Neural cell (in vitro differentiated cells): ENCODE measurements around the gene PLCB1.
"Not testable (repeated sequence)": the region's sequence is repeated elsewhere in the genome, so short reads cannot be mapped to it uniquely, and the experiment has no call there.

Experiments
- EZH2 ChIP-seq: fragments of 200-600, 300-800 bp; shearing (Covaris generic), sonication (generic); IDR thresholded peaks from 2 replicates; pipeline ENCODE4 v1.6.1; 2014; ENCODE audit warnings: antibody characterized with exemption, low read length, borderline replicate concordance, mild to moderate bottlenecking; ENCODE audit not compliant: insufficient read depth, poor library complexity, severe bottlenecking
- MXI1 ChIP-seq: fragments of 450-650 bp; conservative IDR thresholded peaks from 2 replicates; pipeline ENCODE4 v1.6.1; 2014; ENCODE audit warnings: antibody characterized with exemption, mild to moderate bottlenecking; ENCODE audit not compliant: poor library complexity, severe bottlenecking
- POLR2AphosphoS5 ChIP-seq: IDR thresholded peaks from 2 replicates; pipeline ENCODE4 v1.6.1; 2012
- RAD21 ChIP-seq: fragments of 450-650 bp; conservative IDR thresholded peaks from 2 replicates; pipeline ENCODE4 v1.6.1; 2014; ENCODE audit warnings: antibody characterized with exemption, mild to moderate bottlenecking, moderate library complexity
- TAF1 ChIP-seq: IDR thresholded peaks from 2 replicates; pipeline ENCODE4 v1.6.1; 2012; ENCODE audit warnings: low read depth
- TF ChIP-seq, protein P1 (sequence below): fragments of 450-650 bp; IDR thresholded peaks from 2 replicates; pipeline ENCODE4 v1.5.1; 2014; ENCODE audit warnings: antibody characterized with exemption, mild to moderate bottlenecking, moderate library complexity; ENCODE audit not compliant: poor library complexity, severe bottlenecking
- TF ChIP-seq, protein P2 (sequence below): IDR thresholded peaks from 2 replicates; pipeline ENCODE4 v1.6.1; 2012; ENCODE audit warnings: borderline replicate concordance

DNA sequence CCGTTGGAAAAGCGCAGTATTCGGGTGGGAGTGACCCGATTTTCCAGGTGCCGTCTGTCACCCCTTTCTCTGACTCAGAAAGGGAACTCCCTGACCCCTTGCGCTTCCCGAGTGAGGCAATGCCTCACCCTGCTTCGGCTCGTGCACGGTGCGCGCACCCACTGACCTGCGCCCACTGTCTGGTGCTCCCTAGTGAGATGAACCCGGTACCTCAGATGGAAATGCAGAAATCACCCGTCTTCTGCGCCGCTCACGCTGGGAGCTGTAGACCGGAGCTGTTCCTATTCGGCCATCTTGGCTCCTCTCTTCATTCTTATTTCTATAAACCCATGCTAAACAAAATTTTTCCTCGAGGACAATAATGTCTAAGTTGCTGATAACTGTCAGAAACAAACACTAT lies 17.5 kb upstream of the PLCB1 start:
- TF ChIP-seq, protein P1, sequence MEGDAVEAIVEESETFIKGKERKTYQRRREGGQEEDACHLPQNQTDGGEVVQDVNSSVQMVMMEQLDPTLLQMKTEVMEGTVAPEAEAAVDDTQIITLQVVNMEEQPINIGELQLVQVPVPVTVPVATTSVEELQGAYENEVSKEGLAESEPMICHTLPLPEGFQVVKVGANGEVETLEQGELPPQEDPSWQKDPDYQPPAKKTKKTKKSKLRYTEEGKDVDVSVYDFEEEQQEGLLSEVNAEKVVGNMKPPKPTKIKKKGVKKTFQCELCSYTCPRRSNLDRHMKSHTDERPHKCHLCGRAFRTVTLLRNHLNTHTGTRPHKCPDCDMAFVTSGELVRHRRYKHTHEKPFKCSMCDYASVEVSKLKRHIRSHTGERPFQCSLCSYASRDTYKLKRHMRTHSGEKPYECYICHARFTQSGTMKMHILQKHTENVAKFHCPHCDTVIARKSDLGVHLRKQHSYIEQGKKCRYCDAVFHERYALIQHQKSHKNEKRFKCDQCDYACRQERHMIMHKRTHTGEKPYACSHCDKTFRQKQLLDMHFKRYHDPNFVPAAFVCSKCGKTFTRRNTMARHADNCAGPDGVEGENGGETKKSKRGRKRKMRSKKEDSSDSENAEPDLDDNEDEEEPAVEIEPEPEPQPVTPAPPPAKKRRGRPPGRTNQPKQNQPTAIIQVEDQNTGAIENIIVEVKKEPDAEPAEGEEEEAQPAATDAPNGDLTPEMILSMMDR, result not testable (repeated sequence)
- TF ChIP-seq, protein P2, sequence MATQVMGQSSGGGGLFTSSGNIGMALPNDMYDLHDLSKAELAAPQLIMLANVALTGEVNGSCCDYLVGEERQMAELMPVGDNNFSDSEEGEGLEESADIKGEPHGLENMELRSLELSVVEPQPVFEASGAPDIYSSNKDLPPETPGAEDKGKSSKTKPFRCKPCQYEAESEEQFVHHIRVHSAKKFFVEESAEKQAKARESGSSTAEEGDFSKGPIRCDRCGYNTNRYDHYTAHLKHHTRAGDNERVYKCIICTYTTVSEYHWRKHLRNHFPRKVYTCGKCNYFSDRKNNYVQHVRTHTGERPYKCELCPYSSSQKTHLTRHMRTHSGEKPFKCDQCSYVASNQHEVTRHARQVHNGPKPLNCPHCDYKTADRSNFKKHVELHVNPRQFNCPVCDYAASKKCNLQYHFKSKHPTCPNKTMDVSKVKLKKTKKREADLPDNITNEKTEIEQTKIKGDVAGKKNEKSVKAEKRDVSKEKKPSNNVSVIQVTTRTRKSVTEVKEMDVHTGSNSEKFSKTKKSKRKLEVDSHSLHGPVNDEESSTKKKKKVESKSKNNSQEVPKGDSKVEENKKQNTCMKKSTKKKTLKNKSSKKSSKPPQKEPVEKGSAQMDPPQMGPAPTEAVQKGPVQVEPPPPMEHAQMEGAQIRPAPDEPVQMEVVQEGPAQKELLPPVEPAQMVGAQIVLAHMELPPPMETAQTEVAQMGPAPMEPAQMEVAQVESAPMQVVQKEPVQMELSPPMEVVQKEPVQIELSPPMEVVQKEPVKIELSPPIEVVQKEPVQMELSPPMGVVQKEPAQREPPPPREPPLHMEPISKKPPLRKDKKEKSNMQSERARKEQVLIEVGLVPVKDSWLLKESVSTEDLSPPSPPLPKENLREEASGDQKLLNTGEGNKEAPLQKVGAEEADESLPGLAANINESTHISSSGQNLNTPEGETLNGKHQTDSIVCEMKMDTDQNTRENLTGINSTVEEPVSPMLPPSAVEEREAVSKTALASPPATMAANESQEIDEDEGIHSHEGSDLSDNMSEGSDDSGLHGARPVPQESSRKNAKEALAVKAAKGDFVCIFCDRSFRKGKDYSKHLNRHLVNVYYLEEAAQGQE, result not testable (repeated sequence)
- TF ChIP-seq RAD21, MXI1, EZH2, POLR2AphosphoS5, TAF1: not testable (repeated sequence)
